HepG2 (cell line): ENCODE data around the gene DTNA. TPM values are rescaled to one million over a fixed set of nuclear protein-coding genes. Genes with fewer than 3 reads are reported as not detected.

Experiments
- CREM ChIP-seq, 2 experiments: sonication (generic) in 1 of 2; formaldehyde crosslinking in 1 of 2; IDR thresholded peaks; 2 replicates each; pipeline versions ENCODE4 v1.4.0 to v1.6.1; 2016 to 2020; ENCODE audit warnings: antibody characterized with exemption in 1 of 2, mild to moderate bottlenecking in 1 of 2, missing genetic modification reagents in 1 of 2
- EP300 ChIP-seq, 3 experiments: sonication (generic) in 1 of 3; formaldehyde crosslinking in 1 of 3; IDR thresholded peaks; 2 replicates each; pipeline versions ENCODE4 v1.5.1 to v1.6.1; 2011 to 2020; ENCODE audit warnings: low read depth in 2 of 3, low read length in 2 of 3, borderline replicate concordance in 1 of 3, improper control_type of control experiment in 1 of 3, mild to moderate bottlenecking in 1 of 3, missing genetic modification reagents in 1 of 3, moderate library complexity in 1 of 3
- HDAC1 ChIP-seq: sonication (generic); formaldehyde crosslinking; IDR thresholded peaks from 2 replicates; pipeline ENCODE4 v1.5.1; 2020; ENCODE audit warnings: mild to moderate bottlenecking, missing genetic modification reagents
- HMG20B ChIP-seq: conservative IDR thresholded peaks from 2 replicates; pipeline ENCODE4 v1.6.1; 2016; ENCODE audit warnings: missing genetic modification reagents, missing compliant biosample characterization
- HOXA9 ChIP-seq: sonication (generic); formaldehyde crosslinking; IDR thresholded peaks from 2 replicates; pipeline ENCODE4 v1.8.1; 2022; ENCODE audit warnings: missing genetic modification reagents, mild to moderate bottlenecking, moderate library complexity, borderline replicate concordance
- KIAA2018 ChIP-seq: sonication (generic); formaldehyde crosslinking; IDR thresholded peaks from 2 replicates; pipeline ENCODE4 v1.5.0; 2020; ENCODE audit warnings: mild to moderate bottlenecking, missing genetic modification reagents, borderline replicate concordance
- KLF16 ChIP-seq, 2 experiments: sonication (generic) in 1 of 2; formaldehyde crosslinking in 1 of 2; IDR thresholded peaks; 2 replicates each; pipeline versions ENCODE4 v1.6.1 to v1.8.0; 2016 to 2023; ENCODE audit warnings: missing genetic modification reagents in 2 of 2, missing compliant biosample characterization in 1 of 2
- MED1 ChIP-seq: sonication (generic); formaldehyde crosslinking; IDR thresholded peaks from 2 replicates; pipeline ENCODE4 v1.4.0; 2020; ENCODE audit warnings: missing genetic modification reagents
- NCOA2 ChIP-seq: sonication (generic); formaldehyde crosslinking; IDR thresholded peaks from 2 replicates; pipeline ENCODE4 v1.8.0; 2022; ENCODE audit warnings: inconsistent platforms
- NFE2L2 ChIP-seq: fragments of 150-350 bp; IDR thresholded peaks from 2 replicates; pipeline ENCODE4 v1.6.1; 2014; ENCODE audit warnings: low read length
- NFIC ChIP-seq: IDR thresholded peaks from 2 replicates; pipeline ENCODE4 v1.6.1; 2012; ENCODE audit warnings: mild to moderate bottlenecking, low read length, inconsistent platforms
- PATZ1 ChIP-seq: sonication (generic); formaldehyde crosslinking; IDR thresholded peaks from 2 replicates; pipeline ENCODE4 v1.4.0; 2020; ENCODE audit warnings: missing genetic modification reagents
- SAP130 ChIP-seq: IDR thresholded peaks from 2 replicates; pipeline ENCODE4 v1.6.1; 2016; ENCODE audit warnings: low read depth
- SKIL ChIP-seq: sonication (generic); formaldehyde crosslinking; IDR thresholded peaks from 2 replicates; pipeline ENCODE4 v1.8.0; 2022; ENCODE audit warnings: missing genetic modification reagents, mild to moderate bottlenecking, moderate library complexity, borderline replicate concordance
- ZNF326 ChIP-seq: sonication (generic); formaldehyde crosslinking; IDR thresholded peaks from 2 replicates; pipeline ENCODE4 v1.4.0; 2020; ENCODE audit warnings: missing genetic modification reagents, borderline replicate concordance
- ZNF691 ChIP-seq: sonication (generic); formaldehyde crosslinking; IDR thresholded peaks from 2 replicates; pipeline ENCODE4 v1.4.0; 2020; ENCODE audit warnings: missing genetic modification reagents, low read depth, mild to moderate bottlenecking, borderline replicate concordance
- polyA plus RNA-seq, 8 experiments: library from polyadenylated mRNA; depleted of rRNA in 3 of 8; stranded (reverse) in 7 of 8; unstranded in 1 of 8; fragments of >200 nt; fragmentation: Illumina TruSeq in 4 of 8; extraction: Trizol in 4 of 8; gene quantifications; 2 replicates each; pipeline versions ENCODE4 v1.2.1 to v1.2.3, GENCODE V29; 2011 to 2016; ENCODE audit warnings: low read depth in 4 of 8, missing spikeins in 1 of 8, mixed read lengths in 1 of 8; ENCODE audit not compliant: insufficient read depth in 1 of 8
- total RNA-seq, 5 experiments: library from RNA; depleted of rRNA; stranded (reverse); fragments of >200 nt; fragmentation: Illumina TruSeq; extraction: Trizol; gene quantifications; 2 replicates each; pipeline ENCODE4 v1.2.3, GENCODE V29; 2016; ENCODE audit warnings: low read depth in 1 of 5

Gene DTNA
- total and polyA plus RNA-seq, 2 of the 13 experiments (the other 11 are each of a cell fraction or from before 2014, with no cell fraction given): 8.5 to 29.0 TPM

- no peak for TF ChIP-seq KIAA2018 (CRISPR knock-in tag)
- TF ChIP-seq SKIL (CRISPR knock-in tag): no peak
- TF ChIP-seq EP300 (IDR thresholded peaks at IDR 0.05; ENCODE audit: low read depth in 2 of 2, low read length in 2 of 2): peak; percentile 53 to 93; a peak in 3 of 4 replicates
- peak; percentile 70; the same call in 1 of the 2 replicates for TF ChIP-seq EP300 (CRISPR knock-in tag; IDR thresholded peaks at IDR 0.05; ENCODE audit: borderline replicate concordance)
- TF ChIP-seq SAP130 (CRISPR knock-in tag): peak; percentile 70; the same call in 1 of the 2 replicates
- peak; percentile 76; the same call in 1 of the 2 replicates for TF ChIP-seq HMG20B (CRISPR knock-in tag)
- TF ChIP-seq NCOA2 (CRISPR knock-in tag): peak; percentile 92
- TF ChIP-seq HOXA9 (CRISPR knock-in tag): no peak
- TF ChIP-seq NFE2L2: peak; percentile 72
- TF ChIP-seq NFIC: peak; percentile 92
- TF ChIP-seq KLF16 (CRISPR knock-in tag; IDR thresholded peaks at IDR 0.05): peak in 1 of 2 experiments; percentile 75; a peak in 1 of 4 replicates
- peak; percentile 66 for TF ChIP-seq HDAC1 (CRISPR knock-in tag)
- no peak for TF ChIP-seq ZNF691 (CRISPR knock-in tag)
- peak; percentile 77 for TF ChIP-seq MED1 (CRISPR knock-in tag)
- TF ChIP-seq ZNF326 (CRISPR knock-in tag): no peak
- TF ChIP-seq CREM (IDR thresholded peaks at IDR 0.05): peak; percentile 84
- TF ChIP-seq CREM (CRISPR knock-in tag; IDR thresholded peaks at IDR 0.05): no peak
- 0 out of 2 replicates have a peak, but pooled peaks have one; percentile 51 for TF ChIP-seq PATZ1 (CRISPR knock-in tag)
Observed at GRCh38 chr18:34929336-34929780, 219.3 kb downstream of the DTNA start (continued).
